GM19193 (cell line): ENCODE data around the gene TAPBP.
A peak's percentile ranks its signal among the peaks of the same experiment; 100 is the strongest.

Experiments
- POLR2A ChIP-seq: IDR thresholded peaks from 4 replicates; pipeline ENCODE4 v1.6.1; 2011; ENCODE audit not compliant: insufficient read depth, insufficient read length; ENCODE audit errors: extremely low read depth

Gene TAPBP

GRCh38 chr6:33319939-33320314 is 6.0 kb upstream of the TAPBP start:
- no peak for TF ChIP-seq POLR2A

GRCh38 chr6:33318426-33319073 is 4.7 kb upstream of the TAPBP start:
- TF ChIP-seq POLR2A = no peak

GRCh38 chr6:33317669-33318425 is 4.0 kb upstream of the TAPBP start, which contains the start of gene ZBTB22:
Gene ZBTB22 (minus strand): TSS chr6:33317744. CDS start chr6:33316916, 828 bp downstream.
- TF ChIP-seq POLR2A = peak; percentile 46

DNA sequence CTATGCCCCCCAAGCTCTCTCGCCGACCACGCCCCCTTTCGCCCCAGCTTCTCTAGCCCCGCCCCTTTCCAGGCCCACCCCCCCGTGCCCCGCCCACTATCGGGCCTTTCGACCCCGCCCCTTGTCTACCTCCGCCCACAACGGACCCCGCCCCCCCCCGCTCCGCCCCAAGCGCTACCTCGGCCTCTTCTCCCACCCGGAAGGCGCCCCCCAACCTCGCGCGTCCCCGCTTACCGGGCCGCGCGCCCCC is 3.5 kb upstream of the TAPBP start:
- TF ChIP-seq POLR2A = no peak

GRCh38 chr6:33316603-33317418 is 2.9 kb upstream of the TAPBP start:
- TF ChIP-seq POLR2A = no peak

DNA sequence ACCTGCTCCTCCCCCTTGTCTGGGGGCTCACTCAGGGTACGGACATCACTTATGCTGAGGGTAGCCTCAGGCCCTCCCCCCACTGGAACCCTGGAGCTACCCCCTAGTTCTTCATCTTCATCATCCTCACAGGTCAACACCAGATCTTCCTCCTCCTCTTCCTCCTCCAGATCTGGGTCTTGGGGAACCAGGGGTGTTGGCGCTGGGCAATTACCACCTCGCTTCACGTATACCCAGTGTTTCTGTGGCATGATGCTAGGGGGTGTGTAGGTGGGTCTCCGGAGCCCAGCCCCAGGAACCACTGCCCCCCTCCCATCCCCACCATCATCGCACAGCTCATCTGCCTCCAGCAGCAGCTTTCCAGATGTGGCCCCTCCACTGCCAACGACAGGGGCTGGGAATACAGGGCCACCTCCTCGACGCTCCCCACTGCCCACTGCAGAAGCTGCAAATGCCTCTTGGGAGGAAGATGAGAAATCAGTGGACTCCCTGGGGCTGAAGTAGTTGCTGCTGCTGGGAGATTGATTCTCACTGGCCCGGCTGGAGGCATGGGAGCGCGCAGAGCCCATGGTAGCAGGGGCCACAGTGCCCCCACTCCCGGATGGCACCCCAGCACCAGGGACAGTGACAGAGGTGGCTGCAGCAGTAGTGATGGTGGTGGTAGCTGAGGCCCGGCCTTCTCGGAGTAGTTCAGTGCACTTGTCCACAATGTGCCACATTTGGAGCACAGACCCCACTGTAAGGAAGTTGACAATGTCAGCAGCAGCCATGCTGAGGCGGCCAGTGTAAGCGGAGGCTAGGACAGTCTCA is 2.1 kb upstream of the TAPBP start:
- no peak for TF ChIP-seq POLR2A

- TF ChIP-seq POLR2A = no peak
Measured at GRCh38 chr6:33314943-33315792, 1.3 kb upstream of the TAPBP start.

GRCh38 chr6:33314515-33314942 is 651 bp upstream of the TAPBP start:
- no peak for TF ChIP-seq POLR2A

GRCh38 chr6:33313105-33313708 is 671 bp downstream of the TAPBP start:
- TF ChIP-seq POLR2A = no peak

DNA sequence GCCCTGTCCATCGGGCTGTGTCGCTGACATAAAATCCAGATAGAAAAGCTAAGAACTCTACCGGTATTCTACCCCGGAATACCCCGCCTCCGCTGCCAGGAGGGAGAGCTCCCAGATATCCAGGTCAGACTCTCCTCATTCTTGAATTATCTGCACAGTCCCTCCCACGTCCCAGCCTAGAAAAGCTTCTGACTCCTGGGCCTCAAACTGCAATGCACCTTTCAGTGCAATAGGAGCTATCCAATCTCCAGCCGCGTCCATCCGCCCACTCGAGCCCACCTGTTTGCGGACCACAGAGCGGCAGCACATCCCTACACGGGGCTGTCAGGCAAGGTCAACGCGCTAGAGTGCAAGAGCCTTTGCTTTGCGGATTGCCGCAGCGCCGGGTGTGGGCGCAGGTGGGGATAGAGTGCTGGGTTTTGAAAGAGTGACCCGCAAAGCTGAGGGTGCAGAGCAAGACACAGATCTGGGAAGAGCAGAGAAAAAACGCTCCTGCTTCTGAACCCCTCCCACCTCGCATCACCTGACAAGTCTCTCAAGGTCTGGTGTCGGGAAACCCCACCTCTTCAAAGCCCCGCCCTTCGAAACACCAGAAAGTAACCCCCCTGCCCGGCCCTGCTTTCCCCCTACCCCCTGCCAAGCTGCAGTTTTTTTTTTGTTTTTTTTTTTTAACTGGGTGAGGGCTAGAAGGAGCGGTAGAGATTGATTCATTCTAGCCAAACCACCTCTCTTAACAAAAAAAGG is 1.3 kb downstream of the TAPBP start:
- peak; percentile 33 for TF ChIP-seq POLR2A

GRCh38 chr6:33306356-33306755 is 7.5 kb downstream of the TAPBP start:
- no peak for TF ChIP-seq POLR2A

DNA sequence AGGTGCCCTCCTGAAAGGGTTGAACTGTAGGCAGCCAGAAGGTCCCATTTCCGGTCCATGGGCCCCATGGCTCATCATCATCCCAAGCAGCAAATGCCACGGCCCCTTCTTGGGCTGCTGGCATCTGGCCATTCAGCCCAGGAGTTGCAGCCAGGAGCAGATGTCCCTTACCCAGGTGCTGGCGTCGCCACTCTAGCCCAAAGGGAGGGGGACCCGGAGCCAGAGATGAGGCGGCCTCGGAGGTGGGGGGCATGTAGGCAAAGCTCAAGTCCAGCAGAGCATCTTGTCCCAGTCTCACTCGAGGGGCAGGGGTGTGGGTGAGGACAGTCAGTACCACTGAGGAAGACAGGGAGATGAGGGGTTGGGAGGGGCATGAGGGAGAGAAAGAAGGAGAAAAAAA is 8.8 kb downstream of the TAPBP start:
- no peak for TF ChIP-seq POLR2A

DNA sequence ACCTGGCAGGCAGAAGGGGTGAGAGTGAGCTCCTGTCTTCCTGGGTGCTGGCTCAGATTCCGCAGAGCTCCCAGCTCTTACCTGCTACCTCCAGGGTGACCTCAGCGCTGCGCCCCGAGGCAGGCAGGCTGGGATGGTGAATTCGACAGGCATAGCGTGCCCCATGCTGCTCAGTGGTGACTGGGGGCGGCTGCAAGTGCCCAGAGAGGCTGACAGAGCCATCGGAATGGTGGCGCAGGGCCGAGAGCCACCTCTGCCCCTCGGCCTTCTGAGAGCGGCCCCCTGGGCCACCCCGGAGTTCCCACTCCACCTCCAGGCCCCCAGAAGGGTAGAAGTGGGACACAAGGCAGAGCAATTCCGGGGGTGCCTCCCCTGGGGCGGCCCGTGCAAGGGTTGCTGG is 9.7 kb downstream of the TAPBP start:
- no peak for TF ChIP-seq POLR2A

DNA sequence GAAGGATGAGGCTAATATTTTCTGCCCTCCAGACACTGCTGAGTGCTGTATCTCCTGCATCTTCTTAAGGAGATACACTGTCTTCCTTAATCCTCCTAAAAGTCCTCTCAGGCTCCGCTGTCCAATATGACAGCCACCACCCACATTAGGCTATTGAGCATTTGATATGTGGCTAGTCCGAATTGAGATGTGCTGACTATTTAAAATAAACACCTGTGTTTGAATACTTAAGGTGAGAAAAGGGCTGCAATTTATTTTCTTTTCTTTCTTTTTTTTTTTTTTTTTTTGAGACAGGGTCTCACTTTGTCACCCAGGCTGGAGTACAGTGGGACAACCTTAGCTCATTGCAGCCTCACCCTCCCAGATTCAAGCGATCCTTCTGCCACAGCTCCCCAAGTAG is 12.0 kb downstream of the TAPBP start:
- TF ChIP-seq POLR2A = no peak
